Breast epithelium (tissue), 3 donors: ENCODE measurements around the gene KCNG2.

Experiments
- CTCF ChIP-seq, 3 donors: fragments of 450-650 bp; IDR thresholded peaks; one replicate each; pipeline ENCODE4 v1.5.1; 2016 to 2017; ENCODE audit warnings: antibody characterized with exemption in 3 of 3, mild to moderate bottlenecking in 3 of 3, moderate library complexity in 3 of 3
- POLR2A ChIP-seq: fragments of 450-650 bp; IDR thresholded peaks from one replicate; pipeline ENCODE4 v1.6.1; 2016; ENCODE audit warnings: antibody characterized with exemption, mild to moderate bottlenecking, moderate library complexity

DNA sequence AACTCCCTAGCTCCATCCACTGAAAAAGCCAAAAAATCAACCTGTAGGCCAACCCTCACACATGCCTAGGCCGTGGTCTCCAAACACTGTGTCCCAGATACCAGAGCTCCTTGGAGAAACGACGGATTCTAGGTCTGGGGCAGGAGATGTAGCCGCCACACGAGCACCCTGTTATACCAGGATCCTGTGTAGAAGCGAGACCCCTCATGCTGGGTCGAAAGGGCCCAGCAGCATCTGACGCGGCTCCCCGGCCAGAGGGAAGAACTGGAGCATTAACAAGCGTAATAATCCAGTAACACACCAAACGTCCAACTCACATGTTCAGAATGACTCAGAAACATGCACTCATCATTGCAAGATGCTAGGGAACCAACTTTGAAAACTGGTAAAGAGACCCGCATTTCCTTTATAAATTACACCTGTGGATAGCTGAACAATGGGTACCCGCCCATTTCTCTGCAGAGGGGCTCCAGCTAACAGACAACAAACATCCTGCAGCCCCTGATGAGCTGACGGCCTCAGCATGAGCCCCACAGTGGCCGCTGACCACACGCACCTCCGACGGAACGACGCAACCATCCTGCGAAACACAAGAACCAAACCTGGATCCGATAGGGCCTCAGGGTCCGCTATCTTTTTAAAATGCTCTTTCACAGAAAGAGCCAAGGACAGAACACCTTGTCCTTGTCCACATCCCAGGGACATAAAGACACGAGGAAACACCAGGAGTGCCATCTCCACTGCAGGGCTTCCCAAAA lies 139.5 kb downstream of the KCNG2 start:
- TF ChIP-seq CTCF (IDR thresholded peaks at IDR 0.05) (no peak), POLR2A (no peak)
